Adrenal gland (tissue), 12 donors: ENCODE results near the gene NSMCE4A. TPM values are rescaled to one million over a fixed set of nuclear protein-coding genes. Genes with fewer than 3 reads are reported as not detected.

Experiments used
- DNase-seq, 7 donors: peaks; one replicate each; pipeline ENCODE4 v3.0.0-alpha.2; 2019 to 2020
- H3K27ac ChIP-seq, 5 donors: fragments of 200-600 bp; sonication (generic) in 4 of 5; 1 replicate in 3 of 5; 2 replicates in 2 of 5; pipeline versions ENCODE4 v1.5.1 to v1.8.0; 2016 to 2020; ENCODE audit warnings: mild to moderate bottlenecking in 1 of 5
- H3K27me3 ChIP-seq: fragments of 200-600 bp; 2 replicates; pipeline ENCODE4 v1.8.0; 2021
- H3K36me3 ChIP-seq, 2 donors: fragments of 200-600 bp; replicated peaks in 1 of 2; 1 replicate in 1 of 2; 2 replicates in 1 of 2; pipeline versions ENCODE4 v1.5.1 to v1.8.0; 2018 to 2022
- H3K4me1 ChIP-seq, 2 donors: fragments of 200-600 bp; replicated peaks in 1 of 2; 1 replicate in 1 of 2; 2 replicates in 1 of 2; pipeline versions ENCODE4 v1.5.1 to v1.8.0; 2018 to 2021
- H3K4me3 ChIP-seq, 4 donors: fragments of 200-600 bp; sonication (generic) in 3 of 4; one replicate each; pipeline ENCODE4 v1.5.1; 2016 to 2018
- H3K9me3 ChIP-seq, 3 donors: fragments of 200-600 bp; sonication (generic) in 1 of 3; replicated peaks in 1 of 3; 1 replicate in 2 of 3; 2 replicates in 1 of 3; pipeline versions ENCODE4 v1.5.1 to v1.8.0; 2016 to 2021
- POLR2A ChIP-seq, 2 donors: fragments of 450-650 bp; IDR thresholded peaks; one replicate each; pipeline ENCODE4 v1.6.1; 2017; ENCODE audit warnings: antibody characterized with exemption in 2 of 2, mild to moderate bottlenecking in 2 of 2, moderate library complexity in 1 of 2
- WGBS, 4 donors: extraction: QIAGEN DNeasy Blood & Tissue Kit in 2 of 4; methylation state at CpG; one replicate each; pipeline versions ENCODE4 v1.1.5 to v1.1.7; 2013 to 2017; 5-methylcytosine and 5-hydroxymethylcytosine counted together
- intact Hi-C, 2 donors: fragments of 100-400 bp; cut with DNase I; formaldehyde crosslinking; loops; one replicate each; pipeline versions ENCODE4 v1.14.1 to v1.15.0; 2022 to 2023
- polyA plus RNA-seq, 3 donors: library from polyadenylated mRNA; stranded (reverse); fragments of 200-250 nt in 2 of 3; fragments of 350-450 nt in 1 of 3; fragmentation: Illumina TruSeq in 1 of 3; extraction: RNeasy Lipid Tissue Mini Kit (QIAGEN cat#74804) in 1 of 3; gene quantifications; one replicate each; pipeline ENCODE4 v1.2.3, GENCODE V29; 2013 to 2014
- total RNA-seq, 9 donors: library from RNA; depleted of rRNA in 4 of 9; stranded (reverse); fragments of >200 nt in 4 of 9; fragments of 120-200 nt in 1 of 9; fragmentation: NEBNext Ultra II Directional in 1 of 9; extraction: Animal tissue kit (Norgen Biotek cat#: 25700) in 1 of 9; gene quantifications; one replicate each; pipeline versions ENCODE4 v1.1.0 to v1.2.4, GENCODE V29; 2013 to 2023
- TF ChIP-seq, protein P1 (sequence below), 6 experiments: fragments of 450-650 bp in 4 of 6; fragments of 200-600 bp in 2 of 6; sonication (generic) in 1 of 6; IDR thresholded peaks; 1 replicate in 5 of 6; 2 replicates in 1 of 6; pipeline versions ENCODE4 v1.5.1 to v1.8.0; 2016 to 2021; ENCODE audit warnings: antibody characterized with exemption in 6 of 6, mild to moderate bottlenecking in 2 of 6, moderate library complexity in 1 of 6
- donor health status: healthy with polysubstance abuse.
- donor health status: Bipolar disorder and iron deficiency.
- donor health status: DM: yes; HTN: yes; CAD: no.
- donor health status: DM: no; HTN: no; CAD: no.
- donor health status: DM: no; HTN: no; CAD: no.
- donor health status: DM: yes; HTN: yes; CAD: no.

The NSMCE4A gene
- total and polyA plus RNA-seq, 12 donors: 25.6 to 94.8 (median 42.1) TPM

DNA sequence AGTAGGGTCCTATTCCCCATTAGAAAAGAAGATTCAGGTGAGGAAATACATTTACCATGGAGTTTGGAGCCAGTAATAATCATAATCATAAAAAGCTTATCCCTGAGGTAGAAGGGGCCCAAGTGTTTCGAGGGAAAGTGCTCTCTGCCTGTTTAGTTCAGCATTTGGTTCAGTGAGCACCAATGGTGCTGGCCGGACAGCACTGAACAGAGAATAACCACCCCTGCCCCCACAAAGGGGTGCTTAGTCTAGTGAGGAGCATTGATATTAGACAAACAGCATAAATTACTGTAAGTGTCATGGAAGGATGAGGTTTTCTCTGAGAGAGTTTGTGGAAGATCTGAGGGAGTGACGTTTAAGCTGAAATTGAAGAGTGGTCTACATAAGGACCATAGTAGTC is 25.6 kb downstream of the NSMCE4A start:
- no peaks in the 10 kb centered on the region for H3K4me1 ChIP-seq
- H3K36me3 ChIP-seq: no peaks in the 10 kb centered on the region
- intact Hi-C loops: no loop called here
- WGBS, 4 donors: 77 to 86% (median 84%) methylated on average over 3 of the region's 3 CpGs
- H3K27ac ChIP-seq: no peak overlapping the region
- no peaks in the 10 kb centered on the region for H3K9me3 ChIP-seq
- no peaks in the 10 kb centered on the region for H3K27me3 ChIP-seq
- no peak for DNase-seq
- no peak overlapping the region for H3K4me3 ChIP-seq
- TF ChIP-seq POLR2A (IDR thresholded peaks at IDR 0.05): no peak
- TF ChIP-seq, protein P1, sequence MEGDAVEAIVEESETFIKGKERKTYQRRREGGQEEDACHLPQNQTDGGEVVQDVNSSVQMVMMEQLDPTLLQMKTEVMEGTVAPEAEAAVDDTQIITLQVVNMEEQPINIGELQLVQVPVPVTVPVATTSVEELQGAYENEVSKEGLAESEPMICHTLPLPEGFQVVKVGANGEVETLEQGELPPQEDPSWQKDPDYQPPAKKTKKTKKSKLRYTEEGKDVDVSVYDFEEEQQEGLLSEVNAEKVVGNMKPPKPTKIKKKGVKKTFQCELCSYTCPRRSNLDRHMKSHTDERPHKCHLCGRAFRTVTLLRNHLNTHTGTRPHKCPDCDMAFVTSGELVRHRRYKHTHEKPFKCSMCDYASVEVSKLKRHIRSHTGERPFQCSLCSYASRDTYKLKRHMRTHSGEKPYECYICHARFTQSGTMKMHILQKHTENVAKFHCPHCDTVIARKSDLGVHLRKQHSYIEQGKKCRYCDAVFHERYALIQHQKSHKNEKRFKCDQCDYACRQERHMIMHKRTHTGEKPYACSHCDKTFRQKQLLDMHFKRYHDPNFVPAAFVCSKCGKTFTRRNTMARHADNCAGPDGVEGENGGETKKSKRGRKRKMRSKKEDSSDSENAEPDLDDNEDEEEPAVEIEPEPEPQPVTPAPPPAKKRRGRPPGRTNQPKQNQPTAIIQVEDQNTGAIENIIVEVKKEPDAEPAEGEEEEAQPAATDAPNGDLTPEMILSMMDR (IDR thresholded peaks at IDR 0.05): no peak

DNA sequence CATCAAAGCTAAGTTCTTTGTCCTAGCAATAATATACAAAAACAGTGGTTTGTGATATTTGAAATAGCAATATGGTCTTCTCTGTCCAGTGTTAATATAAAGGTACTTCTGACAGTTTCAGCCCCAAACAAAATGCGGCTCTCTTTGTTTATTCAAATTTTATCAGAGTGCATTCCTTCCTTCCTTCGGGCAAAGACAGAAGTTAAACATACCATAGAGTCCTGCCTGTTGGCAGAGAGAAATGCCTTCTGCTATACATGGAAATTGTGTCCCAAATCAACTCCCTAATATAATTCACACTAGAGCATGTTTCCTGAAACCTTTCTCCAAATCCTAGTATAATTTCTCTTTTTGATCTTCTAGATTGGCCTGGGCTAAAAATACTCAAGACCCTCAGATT is 26.0 kb downstream of the NSMCE4A start:
- no peak overlapping the region for H3K27ac ChIP-seq
- H3K27me3 ChIP-seq: no peaks in the 10 kb centered on the region
- no peaks in the 10 kb centered on the region for H3K36me3 ChIP-seq
- H3K9me3 ChIP-seq: no peaks in the 10 kb centered on the region
- H3K4me1 ChIP-seq: no peaks in the 10 kb centered on the region
- H3K4me3 ChIP-seq: no peak overlapping the region
- DNase-seq: no peak
- intact Hi-C loops: no loop called here
- WGBS, 4 donors: 63 to 76% (median 71%) methylated on average over 2 of the region's 2 CpGs
- no peak for TF ChIP-seq POLR2A (IDR thresholded peaks at IDR 0.05)

DNA sequence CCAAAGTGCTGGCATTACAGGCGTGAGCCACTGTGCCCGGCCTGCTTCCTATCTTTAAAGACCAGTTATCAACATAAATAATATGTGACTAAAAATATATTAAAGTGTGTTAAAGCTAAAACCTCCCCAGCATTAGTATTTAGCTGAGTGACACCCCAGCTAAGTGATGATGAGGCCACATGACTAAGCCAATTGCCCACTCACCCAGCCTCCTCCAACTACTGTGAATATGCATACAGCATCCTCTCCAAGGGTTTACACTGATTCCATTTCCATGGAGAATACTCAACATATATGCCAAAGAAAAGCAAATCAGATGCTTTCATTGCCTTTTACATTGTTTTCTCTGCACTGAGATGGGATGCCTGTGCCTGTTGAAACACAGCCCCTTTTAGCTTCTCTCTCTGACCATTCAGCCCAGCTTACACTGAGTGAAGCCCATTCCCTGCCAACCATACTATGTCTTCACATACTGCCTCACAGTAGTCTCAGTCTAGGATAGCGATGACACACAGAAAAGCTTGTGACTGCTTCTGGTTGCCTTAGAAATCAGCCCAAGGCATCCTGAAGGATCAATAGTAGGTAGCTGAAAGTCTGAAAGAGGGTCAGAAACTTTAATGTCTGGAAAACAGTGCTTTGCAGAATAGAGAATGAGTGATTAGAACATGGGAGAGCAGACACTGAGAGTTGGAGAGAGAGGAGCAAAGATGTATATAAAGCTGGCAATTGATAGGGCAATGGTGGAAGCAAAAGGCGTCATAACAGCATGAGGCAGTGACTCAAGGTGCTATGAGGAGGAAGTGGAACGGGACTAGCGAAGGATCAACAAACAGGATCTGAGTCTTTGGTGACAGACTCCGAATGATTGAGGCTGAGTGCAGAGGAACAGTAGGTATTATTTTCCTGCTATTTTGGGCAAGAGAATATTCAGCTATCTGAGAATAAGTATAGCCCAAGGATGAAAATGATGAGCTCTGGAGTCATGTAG is 27.4 kb downstream of the NSMCE4A start:
- 79 to 87% (median 84%) methylated on average over 7 of the region's 7 CpGs for WGBS, 4 donors
- H3K4me3 ChIP-seq: no peak overlapping the region
- intact Hi-C loops: no loop called here

DNA sequence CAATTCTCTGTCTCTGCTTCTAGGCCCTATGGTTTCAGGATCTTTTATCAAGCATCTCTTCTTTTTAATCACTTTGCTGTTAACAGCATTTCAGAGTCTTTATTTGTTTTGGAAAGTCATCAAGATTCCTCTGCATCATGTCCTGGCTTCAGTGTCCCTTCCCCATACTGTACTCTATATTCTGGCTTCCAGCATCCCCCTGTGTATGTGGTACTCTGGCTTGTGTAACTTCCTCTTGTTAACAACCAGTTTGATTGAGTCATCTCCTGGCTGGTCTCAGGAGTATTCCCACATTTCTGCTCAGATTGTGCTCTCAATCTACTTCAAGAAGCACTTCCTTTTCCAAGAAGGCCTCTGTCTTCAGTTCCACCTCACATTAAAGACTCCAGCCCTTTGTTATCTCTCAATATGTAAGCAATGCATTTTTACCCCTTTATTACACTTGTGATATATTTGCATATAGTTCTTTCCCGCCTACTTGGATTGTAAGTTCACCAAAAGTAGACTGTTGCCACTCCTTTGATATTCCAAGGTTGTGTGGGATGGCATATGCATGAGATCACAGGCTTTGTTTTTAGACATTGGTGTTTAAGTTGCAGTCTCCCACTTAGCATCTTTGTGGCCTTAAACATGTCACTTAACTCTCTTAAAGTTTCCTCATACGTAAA is 32.1 kb downstream of the NSMCE4A start:
- DNase-seq: peak in 1 of 7 donors; percentile 13
- Histone ChIP-seq H3K36me3 (no peaks in the 10 kb centered on the region), H3K27me3 (no peaks in the 10 kb centered on the region), H3K4me3 (no peak overlapping the region), H3K27ac (no peak overlapping the region), H3K9me3 (no peaks in the 10 kb centered on the region), H3K4me1 (no peaks in the 10 kb centered on the region)
- intact Hi-C loops: no loop called here
- 38 to 92% (median 85%) methylated on average over 2 of the region's 2 CpGs for WGBS, 4 donors
- TF ChIP-seq, protein P1 (IDR thresholded peaks at IDR 0.05): no peak
- no peak for TF ChIP-seq POLR2A (IDR thresholded peaks at IDR 0.05)

More for the DNA sequence above, 27.4 kb downstream of the NSMCE4A start:
- no peaks in the 10 kb centered on the region for H3K36me3 ChIP-seq
- H3K27ac ChIP-seq: no peak overlapping the region
- no peaks in the 10 kb centered on the region for H3K4me1 ChIP-seq
- no peaks in the 10 kb centered on the region for H3K9me3 ChIP-seq
- TF ChIP-seq POLR2A (IDR thresholded peaks at IDR 0.05): no peak
- TF ChIP-seq, protein P1 (IDR thresholded peaks at IDR 0.05): no peak
- no peak for DNase-seq
- no peaks in the 10 kb centered on the region for H3K27me3 ChIP-seq
